Tibial nerve (tissue), 3 donors: ENCODE measurements around the gene NDUFB11.
"Not testable (repeated sequence)": the region's sequence is repeated elsewhere in the genome, so short reads cannot be mapped to it uniquely, and the experiment has no call there.

Experiments
- CTCF ChIP-seq, 5 experiments: fragments of 200-600 bp in 3 of 5; fragments of 450-650 bp in 2 of 5; sonication (generic) in 3 of 5; IDR thresholded peaks; one replicate each; pipeline ENCODE4 v1.5.1; 2016 to 2019; ENCODE audit warnings: antibody characterized with exemption in 5 of 5, mild to moderate bottlenecking in 3 of 5, moderate library complexity in 2 of 5
- POLR2A ChIP-seq, 2 donors: fragments of 450-650 bp; IDR thresholded peaks; one replicate each; pipeline ENCODE4 v1.6.1; 2017; ENCODE audit warnings: antibody characterized with exemption in 2 of 2, mild to moderate bottlenecking in 2 of 2, moderate library complexity in 2 of 2

- TF ChIP-seq CTCF, POLR2A (IDR thresholded peaks at IDR 0.05): not testable (repeated sequence)
Observed at GRCh38 chrX:47116551-47117110, 27.9 kb downstream of the NDUFB11 start.
